SK-N-SH (cell line): ENCODE results near the gene FAM149B1. TPM values are rescaled to one million over a fixed set of nuclear protein-coding genes. Genes with fewer than 3 reads are reported as not detected.

Experiments used
- CTCF ChIA-PET: fragments of 300-600, 350-600 bp; formaldehyde crosslinking; extraction: SDS; loops from one replicate; lab custom pipeline; 2021; lab: Yijun Ruan, JAX
- POLR2A ChIA-PET: fragments of 350-600 bp; sonication (Branson Sonifier 250); formaldehyde crosslinking; extraction: SDS; loops from one replicate; lab custom pipeline; 2020; ENCODE audit warnings: antibody characterized with exemption, inconsistent platforms; lab: Yijun Ruan, JAX
- DNase-seq: peaks from one replicate; pipeline ENCODE4 v3.0.0; 2012
- H2AFZ ChIP-seq: fragments of 200-600 bp; sonication (generic); 2 replicates; pipeline ENCODE4 v1.8.1; 2016; ENCODE audit warnings: antibody characterized with exemption, mild to moderate bottlenecking, low read depth
- H3F3A ChIP-seq: fragments of 200-600 bp; sonication (generic); replicated peaks from 2 replicates; pipeline ENCODE3; 2016; ENCODE audit warnings: antibody characterized with exemption, mild to moderate bottlenecking; ENCODE audit not compliant: insufficient read depth
- H3K27ac ChIP-seq, 2 experiments: fragments of 200-500 bp in 1 of 2; fragments of 200-600 bp in 1 of 2; sonication (Bioruptor generic) in 1 of 2; sonication (generic), shearing (Covaris generic) in 1 of 2; 2 replicates each; pipeline versions ENCODE4 v1.5.1 to v1.6.1; 2014 to 2016; ENCODE audit warnings: low read depth in 2 of 2, inconsistent platforms in 1 of 2, low read length in 1 of 2, mild to moderate bottlenecking in 1 of 2, mixed read lengths in 1 of 2
- H3K27me3 ChIP-seq: fragments of 200-600 bp; sonication (generic), shearing (Covaris generic); 2 replicates; pipeline ENCODE4 v1.6.1; 2016; ENCODE audit warnings: mixed run types; ENCODE audit not compliant: insufficient read depth
- H3K36me3 ChIP-seq, 2 experiments: fragments of 200-500 bp in 1 of 2; fragments of 200-600 bp in 1 of 2; sonication (Bioruptor generic) in 1 of 2; sonication (generic) in 1 of 2; replicated peaks in 1 of 2; 2 replicates each; pipeline versions ENCODE3 to v1.5.1; 2014 to 2016; ENCODE audit warnings: low read length in 1 of 2, mild to moderate bottlenecking in 1 of 2; ENCODE audit not compliant: insufficient read depth in 2 of 2, control insufficient read depth in 1 of 2
- H3K4me1 ChIP-seq, 2 experiments: fragments of 200-500 bp in 1 of 2; fragments of 200-600 bp in 1 of 2; sonication (Bioruptor generic) in 1 of 2; sonication (generic), shearing (Covaris generic) in 1 of 2; 2 replicates each; pipeline versions ENCODE4 v1.5.1 to v1.6.1; 2014 to 2016; ENCODE audit warnings: low read depth in 1 of 2, low read length in 1 of 2, mixed run types in 1 of 2; ENCODE audit not compliant: insufficient read depth in 2 of 2, control insufficient read depth in 1 of 2
- H3K4me2 ChIP-seq: fragments of 200-600 bp; sonication (generic), shearing (Covaris generic); 2 replicates; pipeline ENCODE4 v1.6.1; 2017; ENCODE audit warnings: mixed run types
- H3K4me3 ChIP-seq, 2 experiments: fragments of 200-500 bp in 1 of 2; fragments of 200-600 bp in 1 of 2; sonication (Bioruptor generic) in 1 of 2; sonication (generic), shearing (Covaris generic) in 1 of 2; 2 replicates each; pipeline versions ENCODE4 v1.5.1 to v1.8.1; 2014 to 2016; ENCODE audit warnings: low read depth in 2 of 2, inconsistent platforms in 1 of 2, low read length in 1 of 2, mild to moderate bottlenecking in 1 of 2, mixed read lengths in 1 of 2, moderate library complexity in 1 of 2
- H3K79me2 ChIP-seq: fragments of 200-600 bp; sonication (generic); 2 replicates; pipeline ENCODE4 v1.8.1; 2017; ENCODE audit warnings: mild to moderate bottlenecking; ENCODE audit not compliant: insufficient read depth
- H3K9ac ChIP-seq: fragments of 200-600 bp; sonication (generic); 2 replicates; pipeline ENCODE4 v1.6.1; 2017; ENCODE audit warnings: mixed run types
- H3K9me2 ChIP-seq: fragments of 200-600 bp; sonication (generic); 2 replicates; pipeline ENCODE4 v1.6.1; 2017; ENCODE audit warnings: mixed run types
- H3K9me3 ChIP-seq: fragments of 200-600 bp; sonication (generic); 2 replicates; pipeline ENCODE4 v1.6.1; 2017; ENCODE audit warnings: mixed run types, mild to moderate bottlenecking, moderate library complexity
- H4K20me1 ChIP-seq: fragments of 200-600 bp; sonication (generic); 2 replicates; pipeline ENCODE4 v1.6.1; 2017; ENCODE audit warnings: mild to moderate bottlenecking, mixed run types; ENCODE audit not compliant: insufficient read depth
- EZH2phosphoT487 ChIP-seq: fragments of 200-600 bp; sonication (generic); IDR thresholded peaks from 2 replicates; pipeline ENCODE4 v1.6.1; 2017; ENCODE audit warnings: low read depth, mixed run types, mild to moderate bottlenecking, antibody characterized with exemption, moderate library complexity, borderline replicate concordance
- GABPA ChIP-seq: IDR thresholded peaks from 2 replicates; pipeline ENCODE4 v1.4.0; 2012; ENCODE audit warnings: low read depth, mild to moderate bottlenecking
- IRF3 ChIP-seq: fragments of 150-350 bp; IDR thresholded peaks from 2 replicates; pipeline ENCODE4 v1.6.1; 2016; ENCODE audit warnings: mild to moderate bottlenecking, low read depth, low read length
- MAX ChIP-seq: IDR thresholded peaks from 2 replicates; pipeline ENCODE4 v1.4.0; 2012; ENCODE audit warnings: low read depth
- MXI1 ChIP-seq: IDR thresholded peaks from 2 replicates; pipeline ENCODE4 v1.6.1; 2012; ENCODE audit warnings: mild to moderate bottlenecking, low read depth, low read length, improper control_type of control experiment
- NFIC ChIP-seq: IDR thresholded peaks from 2 replicates; pipeline ENCODE4 v1.4.0; 2012; ENCODE audit warnings: borderline replicate concordance
- PBX3 ChIP-seq: IDR thresholded peaks from 2 replicates; pipeline ENCODE4; 2012
- RAD21 ChIP-seq: IDR thresholded peaks from 2 replicates; pipeline ENCODE4 v1.6.1; 2012; ENCODE audit warnings: mild to moderate bottlenecking, low read length
- REST ChIP-seq: IDR thresholded peaks from 2 replicates; pipeline ENCODE4 v1.6.1; 2012; ENCODE audit warnings: mild to moderate bottlenecking, low read depth, low read length, moderate library complexity
- RXRA ChIP-seq: IDR thresholded peaks from 2 replicates; pipeline ENCODE4 v1.4.0; 2012; ENCODE audit warnings: low read depth, mild to moderate bottlenecking, borderline replicate concordance
- SIN3A ChIP-seq: IDR thresholded peaks from 2 replicates; pipeline ENCODE4 v1.6.1; 2012; ENCODE audit warnings: low read depth, mild to moderate bottlenecking, low read length, moderate library complexity, borderline replicate concordance
- TAF1 ChIP-seq: IDR thresholded peaks from 2 replicates; pipeline ENCODE4 v1.6.1; 2012; ENCODE audit warnings: low read depth, mild to moderate bottlenecking, low read length, moderate library complexity, borderline replicate concordance
- TEAD4 ChIP-seq: IDR thresholded peaks from 2 replicates; pipeline ENCODE4 v1.4.0; 2012; ENCODE audit warnings: mild to moderate bottlenecking, borderline replicate concordance; ENCODE audit not compliant: insufficient read depth
- USF1 ChIP-seq: IDR thresholded peaks from 2 replicates; pipeline ENCODE4 v1.4.0; 2012; ENCODE audit warnings: low read depth, borderline replicate concordance
- ZBTB33 ChIP-seq: IDR thresholded peaks from 2 replicates; pipeline ENCODE4 v1.4.0; 2012; ENCODE audit warnings: low read depth, borderline replicate concordance
- WGBS: methylation state at CpG from one replicate; pipeline ENCODE4 v1.1.6; 2017; ENCODE audit warnings: low lambda C conversion rate; 5-methylcytosine and 5-hydroxymethylcytosine counted together
- polyA plus RNA-seq, 3 experiments: library from polyadenylated mRNA; depleted of rRNA; stranded (reverse); fragments of >200 nt; gene quantifications; 2 replicates each; pipeline ENCODE4 v1.2.3, GENCODE V29; 2012

Gene FAM149B1
- polyA plus RNA-seq, 1 of the 3 experiments (the other 2 are of a cell fraction), result 28.2 TPM

GRCh38 chr10:73287441-73287840 is 119.5 kb downstream of the FAM149B1 start:
- Histone ChIP-seq H3K4me3 (no peak overlapping the region), H3K79me2 (no peaks in the 10 kb centered on the region), H3K4me2 (no peak overlapping the region), H3K4me1 (no peaks in the 10 kb centered on the region), H2AFZ (no peak overlapping the region), H3K9me2 (no peaks in the 10 kb centered on the region), H3K9me3 (no peaks in the 10 kb centered on the region), H3K36me3 (peaks cover 0 to 4% of the 10 kb centered on the region in 2 experiments), H3K27ac (no peak overlapping the region), H4K20me1 (no peaks in the 10 kb centered on the region), H3K27me3 (no peaks in the 10 kb centered on the region), H3F3A (no peaks in the 10 kb centered on the region), H3K9ac (no peak overlapping the region)
- ChIA-PET CTCF (no interaction called here), POLR2A (no interaction called here)
- WGBS, result 34% methylated on average over 1 of the region's 1 CpG
- DNase-seq, result no peak
- no peak for TF ChIP-seq RAD21
- TF ChIP-seq MAX, result no peak
- no peak for TF ChIP-seq ZBTB33

- no peak overlapping the region for H3K4me3 ChIP-seq
- POLR2A ChIA-PET, result no interaction called here
- H3F3A ChIP-seq, result no peaks in the 10 kb centered on the region
- 86% methylated on average over 1 of the region's 1 CpG for WGBS
- H3K4me1 ChIP-seq, result no peaks in the 10 kb centered on the region
- peaks cover 0 to 4% of the 10 kb centered on the region in 2 experiments for H3K36me3 ChIP-seq
- CTCF ChIA-PET, result no interaction called here
- no peak overlapping the region for H3K4me2 ChIP-seq
- H3K9me3 ChIP-seq, result no peaks in the 10 kb centered on the region
- no peak overlapping the region for H3K27ac ChIP-seq
- no peak for DNase-seq
- H4K20me1 ChIP-seq, result no peaks in the 10 kb centered on the region
- no peaks in the 10 kb centered on the region for H3K79me2 ChIP-seq
- no peaks in the 10 kb centered on the region for H3K9me2 ChIP-seq
- H2AFZ ChIP-seq, result no peak overlapping the region
- H3K27me3 ChIP-seq, result no peaks in the 10 kb centered on the region
- TF ChIP-seq MXI1 (no peak), GABPA (no peak), ZBTB33 (no peak), REST (no peak), TAF1 (no peak), PBX3 (no peak), EZH2phosphoT487 (no peak), IRF3 (no peak), SIN3A (no peak), TEAD4 (no peak), NFIC (no peak), USF1 (no peak), RXRA (no peak)
- no peak overlapping the region for H3K9ac ChIP-seq
These were observed 122.0 kb downstream of the FAM149B1 start for GRCh38 chr10:73289958-73290357.
